Natural killer cell treated with Interleukin-12 subunit alpha and Interleukin-12 subunit beta and Interleukin-15 and Interleukin-18, amount 100 ng/mL, for 72 hours (primary cell): ENCODE results near the gene CSAD. TPM values are rescaled to one million over a fixed set of nuclear protein-coding genes. Genes with fewer than 3 reads are reported as not detected.
A peak's percentile ranks its signal among the peaks of the same experiment; 100 is the strongest.
"Not testable (repeated sequence)": the region's sequence is repeated elsewhere in the genome, so short reads cannot be mapped to it uniquely, and the experiment has no call there.

Experiments
- ATAC-seq, 2 donors: fragments of 150-1000 bp; cut with Tn5 transposase in 1 of 2; sonication (Bioruptor Pico), chemical (Tn5 transposase) in 1 of 2; 2 replicates each; pipeline ENCODE4 v1.10.0; 2021
- DNase-seq: peaks from one replicate; pipeline ENCODE4 v3.0.0; 2022; ENCODE audit warnings: low spot score
- H3K27ac Mint-ChIP-seq, 2 donors: 1 replicate in 1 of 2; 2 replicates in 1 of 2; pipeline ENCODE4 v1.8.0; 2022; ENCODE audit warnings: mixed read lengths in 2 of 2, mild to moderate bottlenecking in 1 of 2, moderate library complexity in 1 of 2
- H3K27me3 Mint-ChIP-seq, 2 donors: 1 replicate in 1 of 2; 2 replicates in 1 of 2; pipeline ENCODE4 v1.8.0; 2022; ENCODE audit warnings: mixed read lengths in 2 of 2
- H3K36me3 Mint-ChIP-seq: one replicate; pipeline ENCODE4 v1.8.0; 2022; ENCODE audit warnings: mixed read lengths
- H3K4me1 Mint-ChIP-seq, 2 donors: 1 replicate in 1 of 2; 2 replicates in 1 of 2; pipeline ENCODE4 v1.8.0; 2022; ENCODE audit warnings: low read depth in 2 of 2, mixed read lengths in 2 of 2, mild to moderate bottlenecking in 1 of 2
- H3K4me3 Mint-ChIP-seq: one replicate; pipeline ENCODE4 v1.8.0; 2022; ENCODE audit warnings: mixed read lengths
- H3K9me3 Mint-ChIP-seq: 2 replicates; pipeline ENCODE4 v1.8.0; 2022; ENCODE audit warnings: mixed read lengths
- total RNA-seq, 2 donors: library from RNA; stranded (reverse); gene quantifications; one replicate each; pipeline ENCODE4 v1.2.3, GENCODE V29; 2022

The CSAD gene
- total RNA-seq, 2 donors from 2014 or later, result 26.0 to 43.2 TPM

GRCh38 chr12:53118751-53119300 lies 61.9 kb downstream of the CSAD start:
- ATAC-seq (no peak), DNase-seq (no peak)
- Mint-ChIP-seq H3K4me1 (no peaks in the 10 kb centered on the region), H3K4me3 (no peak overlapping the region), H3K9me3 (no peaks in the 10 kb centered on the region), H3K27ac (no peak overlapping the region), H3K36me3 (no peaks in the 10 kb centered on the region), H3K27me3 (no peaks in the 10 kb centered on the region)

GRCh38 chr12:53115891-53116648 lies 64.7 kb downstream of the CSAD start:
- no peak for ATAC-seq
- Mint-ChIP-seq H3K4me1 (no peaks in the 10 kb centered on the region), H3K36me3 (no peaks in the 10 kb centered on the region), H3K27ac (no peak overlapping the region), H3K4me3 (no peak overlapping the region), H3K27me3 (peaks cover 3 to 6% of the 10 kb centered on the region in 2 donors), H3K9me3 (no peaks in the 10 kb centered on the region)
- DNase-seq, result no peak

- H3K4me1 Mint-ChIP-seq, result no peaks in the 10 kb centered on the region
- H3K9me3 Mint-ChIP-seq, result no peaks in the 10 kb centered on the region
- DNase-seq, result no peak
- no peak overlapping the region for H3K27ac Mint-ChIP-seq
- H3K4me3 Mint-ChIP-seq, result no peak overlapping the region
- H3K27me3 Mint-ChIP-seq, result peaks cover 3 to 6% of the 10 kb centered on the region in 2 donors
- no peaks in the 10 kb centered on the region for H3K36me3 Mint-ChIP-seq
- ATAC-seq, result peak in 1 of 2 donors; percentile 32
These were observed 65.4 kb downstream of the CSAD start for GRCh38 chr12:53115112-53115890.

- no peak for ATAC-seq
- no peaks in the 10 kb centered on the region for H3K36me3 Mint-ChIP-seq
These were observed 66.8 kb downstream of the CSAD start for GRCh38 chr12:53113951-53114350.

GRCh38 chr12:53113136-53113705 lies 67.5 kb downstream of the CSAD start:
- H3K9me3 Mint-ChIP-seq, result no peaks in the 10 kb centered on the region
- H3K36me3 Mint-ChIP-seq, result no peaks in the 10 kb centered on the region
- no peak for ATAC-seq
- no peaks in the 10 kb centered on the region for H3K4me1 Mint-ChIP-seq
- H3K4me3 Mint-ChIP-seq, result no peak overlapping the region
- H3K27ac Mint-ChIP-seq, result no peak overlapping the region
- peaks cover 3 to 6% of the 10 kb centered on the region in 2 donors for H3K27me3 Mint-ChIP-seq
- no peak for DNase-seq

More at GRCh38 chr12:53113951-53114350, 66.8 kb downstream of the CSAD start:
- Mint-ChIP-seq H3K4me3 (no peak overlapping the region), H3K9me3 (no peaks in the 10 kb centered on the region), H3K27ac (no peak overlapping the region), H3K27me3 (peaks cover 3 to 6% of the 10 kb centered on the region in 2 donors), H3K4me1 (no peaks in the 10 kb centered on the region)
- no peak for DNase-seq

GRCh38 chr12:53112431-53112830 lies 68.3 kb downstream of the CSAD start:
- not testable (repeated sequence) for DNase-seq, H3K27ac Mint-ChIP-seq, H3K36me3 Mint-ChIP-seq, H3K4me3 Mint-ChIP-seq, ATAC-seq, H3K9me3 Mint-ChIP-seq, H3K4me1 Mint-ChIP-seq, H3K27me3 Mint-ChIP-seq

Other genes starting within 250 kb of the CSAD start
- gene KRT18, start 231.8 kb downstream of the CSAD start, total RNA-seq, result under 1 TPM; 0.67 to 0.74 TPM
- 100 to 1,000 TPM; 340 to 372 TPM for gene EIF4B, start 174.5 kb downstream of the CSAD start, total RNA-seq
- 1 to 10 TPM; 2.4 to 2.8 TPM for gene TNS2, start 130.9 kb downstream of the CSAD start, total RNA-seq
- 10 to 100 TPM; 56.5 to 60.3 TPM for gene SPRYD3, start 101.5 kb downstream of the CSAD start, total RNA-seq
- not detected for gene IGFBP6, start 83.3 kb downstream of the CSAD start, total RNA-seq
- gene SOAT2, start 77.4 kb downstream of the CSAD start, total RNA-seq, result under 1 TPM in 1 of 2 donors, not detected in 1; 0.26 TPM
- 10 to 100 TPM; 34.6 to 53.1 TPM for gene ZNF740, start 203 bp downstream of the CSAD start, total RNA-seq
- gene ITGB7, start 26.3 kb upstream of the CSAD start, total RNA-seq, result 10 to 100 TPM; 53.0 to 81.0 TPM
- 10 to 100 TPM in 1 of 2 donors, 1 to 10 TPM in 1; 5.8 to 13.3 TPM for gene RARG, start 51.3 kb upstream of the CSAD start, total RNA-seq
- gene ESPL1, start 87.4 kb upstream of the CSAD start, total RNA-seq, result 100 to 1,000 TPM in 1 of 2 donors, 10 to 100 TPM in 1; 35.2 to 127 TPM
- gene PFDN5, start 114.6 kb upstream of the CSAD start, total RNA-seq, result 100 to 1,000 TPM; 199 to 233 TPM
- gene MYG1, start 118.8 kb upstream of the CSAD start, total RNA-seq, result 10 to 100 TPM; 55.8 to 72.9 TPM
- 10 to 100 TPM; 56.7 to 96.2 TPM for gene AAAS, start 140.7 kb upstream of the CSAD start, total RNA-seq
- gene SP7, start 155.4 kb upstream of the CSAD start, total RNA-seq, result not detected
- 10 to 100 TPM; 56.8 to 68.1 TPM for gene SP1, start 199.3 kb upstream of the CSAD start, total RNA-seq
- not detected for gene AMHR2, start 242.9 kb upstream of the CSAD start, total RNA-seq